ENCODE results near the gene ZNF518B.

Gene ZNF518B

DNA sequence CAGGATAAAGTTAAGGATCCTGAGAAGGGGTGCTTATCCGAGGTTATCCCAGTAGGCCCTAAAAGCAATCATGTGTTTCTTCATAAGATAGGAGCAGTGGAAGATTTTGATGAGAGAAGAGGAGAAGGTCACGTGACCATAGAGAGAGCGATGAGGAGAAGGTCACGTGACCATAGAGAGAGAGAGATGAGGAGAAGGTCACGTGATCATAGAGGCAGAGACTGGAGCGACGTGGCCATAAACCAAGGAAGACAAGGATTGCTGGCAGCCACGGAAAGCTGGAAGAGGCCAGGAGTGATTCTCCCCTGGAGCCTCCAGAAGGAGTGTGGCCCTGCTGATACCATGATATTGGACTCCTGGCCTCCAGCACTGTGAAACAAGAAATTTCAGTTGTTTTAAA, 38.4 kb upstream of the ZNF518B start:
- Histone ChIP-seq H3K9me3 (ENCODE audit: insufficient read depth, low read length) (no peaks in the 10 kb centered on the region), H3F3A (ENCODE audit: insufficient read depth) (no peaks in the 10 kb centered on the region), H3K79me2 (ENCODE audit: insufficient read depth, low read length) (no peaks in the 10 kb centered on the region), H3K36me3 (ENCODE audit: low read length) (no peaks in the 10 kb centered on the region), H3K27ac (ENCODE audit: low read depth, low read length) (no peak overlapping the region), H3K4me2 (ENCODE audit: low read depth, low read length, poor library complexity, severe bottlenecking) (no peak overlapping the region), H3K9ac (ENCODE audit: low read length) (no peak overlapping the region), H3K9me2 (replicated peaks; ENCODE audit: insufficient read depth, low read length) (no peaks in the 10 kb centered on the region), H2AFZ (ENCODE audit: low read depth, low read length, severe bottlenecking) (no peak overlapping the region), H4K20me1 (ENCODE audit: low read depth, low read length) (no peaks in the 10 kb centered on the region), H3K27me3 (ENCODE audit: low read length) (no peaks in the 10 kb centered on the region), H3K4me3 (ENCODE audit: insufficient read depth, low read length, poor library complexity, severe bottlenecking) (no peak overlapping the region)
- TF ChIP-seq, protein P1, sequence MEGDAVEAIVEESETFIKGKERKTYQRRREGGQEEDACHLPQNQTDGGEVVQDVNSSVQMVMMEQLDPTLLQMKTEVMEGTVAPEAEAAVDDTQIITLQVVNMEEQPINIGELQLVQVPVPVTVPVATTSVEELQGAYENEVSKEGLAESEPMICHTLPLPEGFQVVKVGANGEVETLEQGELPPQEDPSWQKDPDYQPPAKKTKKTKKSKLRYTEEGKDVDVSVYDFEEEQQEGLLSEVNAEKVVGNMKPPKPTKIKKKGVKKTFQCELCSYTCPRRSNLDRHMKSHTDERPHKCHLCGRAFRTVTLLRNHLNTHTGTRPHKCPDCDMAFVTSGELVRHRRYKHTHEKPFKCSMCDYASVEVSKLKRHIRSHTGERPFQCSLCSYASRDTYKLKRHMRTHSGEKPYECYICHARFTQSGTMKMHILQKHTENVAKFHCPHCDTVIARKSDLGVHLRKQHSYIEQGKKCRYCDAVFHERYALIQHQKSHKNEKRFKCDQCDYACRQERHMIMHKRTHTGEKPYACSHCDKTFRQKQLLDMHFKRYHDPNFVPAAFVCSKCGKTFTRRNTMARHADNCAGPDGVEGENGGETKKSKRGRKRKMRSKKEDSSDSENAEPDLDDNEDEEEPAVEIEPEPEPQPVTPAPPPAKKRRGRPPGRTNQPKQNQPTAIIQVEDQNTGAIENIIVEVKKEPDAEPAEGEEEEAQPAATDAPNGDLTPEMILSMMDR (IDR thresholded peaks at IDR 0.05; ENCODE audit: insufficient read depth, low read length, poor library complexity, severe bottlenecking): no peak
- no peak for TF ChIP-seq EZH2phosphoT487 (conservative IDR thresholded peaks at IDR 0.05; ENCODE audit: low read length)

DNA sequence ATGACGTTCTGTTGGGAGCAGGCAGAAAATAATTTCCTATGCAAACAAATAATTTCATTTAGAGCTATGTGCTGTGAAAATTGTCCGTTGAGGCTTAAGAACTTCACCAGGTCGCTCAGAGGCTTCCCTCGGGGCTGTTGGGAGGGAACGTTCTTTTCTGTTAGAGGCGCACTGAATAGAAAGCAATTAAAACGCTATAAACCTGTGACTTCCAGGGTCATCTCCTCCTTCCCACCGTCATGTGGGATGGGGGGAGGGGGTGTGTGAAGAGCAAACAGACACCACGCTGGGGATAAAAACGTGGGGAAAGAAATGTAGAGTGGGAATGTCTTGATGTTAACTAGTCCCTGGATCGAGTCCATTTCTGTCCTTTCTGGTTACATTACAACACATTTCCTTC, 35.2 kb upstream of the ZNF518B start:
- H3K79me2 ChIP-seq (ENCODE audit: insufficient read depth, low read length): no peaks in the 10 kb centered on the region
- H3K4me2 ChIP-seq (ENCODE audit: low read depth, low read length, poor library complexity, severe bottlenecking): no peak overlapping the region
- no peaks in the 10 kb centered on the region for H3F3A ChIP-seq (ENCODE audit: insufficient read depth)
- H3K9me2 ChIP-seq (replicated peaks; ENCODE audit: insufficient read depth, low read length): no peaks in the 10 kb centered on the region
- no peaks in the 10 kb centered on the region for H3K36me3 ChIP-seq (ENCODE audit: low read length)
- H3K9me3 ChIP-seq (ENCODE audit: insufficient read depth, low read length): no peaks in the 10 kb centered on the region
- H4K20me1 ChIP-seq (ENCODE audit: low read depth, low read length): no peaks in the 10 kb centered on the region
- no peak overlapping the region for H3K27ac ChIP-seq (ENCODE audit: low read depth, low read length)
- no peak overlapping the region for H3K9ac ChIP-seq (ENCODE audit: low read length)
- H3K4me3 ChIP-seq (ENCODE audit: insufficient read depth, low read length, poor library complexity, severe bottlenecking): no peak overlapping the region
- H2AFZ ChIP-seq (ENCODE audit: low read depth, low read length, severe bottlenecking): no peak overlapping the region
- no peaks in the 10 kb centered on the region for H3K27me3 ChIP-seq (ENCODE audit: low read length)
- TF ChIP-seq EZH2phosphoT487 (conservative IDR thresholded peaks at IDR 0.05; ENCODE audit: low read length): no peak
- TF ChIP-seq, protein P1 (IDR thresholded peaks at IDR 0.05; ENCODE audit: insufficient read depth, low read length, poor library complexity, severe bottlenecking): no peak

DNA sequence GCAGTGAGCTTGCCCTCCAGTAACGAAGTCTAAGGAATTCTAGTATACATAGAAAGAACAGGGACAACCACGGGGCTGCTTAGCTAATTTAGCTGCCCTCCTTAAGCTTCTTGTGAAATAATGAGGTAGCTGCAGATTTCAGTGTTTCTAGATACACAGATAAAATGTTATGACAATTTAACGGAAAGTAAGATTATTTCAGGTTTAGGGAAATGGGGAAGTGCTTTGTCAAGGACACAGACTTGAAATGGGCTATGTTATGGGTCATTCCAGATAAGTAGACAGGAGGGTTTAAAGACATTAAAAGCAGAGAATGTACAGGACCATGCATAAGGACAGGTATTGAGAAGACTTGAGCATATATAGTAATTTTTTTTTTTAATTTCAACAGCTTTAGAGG, 34.2 kb upstream of the ZNF518B start:
- H3K9me2 ChIP-seq (replicated peaks; ENCODE audit: insufficient read depth, low read length): no peaks in the 10 kb centered on the region
- no peak overlapping the region for H3K27ac ChIP-seq (ENCODE audit: low read depth, low read length)
- H3K4me2 ChIP-seq (ENCODE audit: low read depth, low read length, poor library complexity, severe bottlenecking): no peak overlapping the region
- no peaks in the 10 kb centered on the region for H3K9me3 ChIP-seq (ENCODE audit: insufficient read depth, low read length)
- H3K4me3 ChIP-seq (ENCODE audit: insufficient read depth, low read length, poor library complexity, severe bottlenecking): no peak overlapping the region
- no peak overlapping the region for H3K9ac ChIP-seq (ENCODE audit: low read length)
- no peaks in the 10 kb centered on the region for H3F3A ChIP-seq (ENCODE audit: insufficient read depth)
- H3K27me3 ChIP-seq (ENCODE audit: low read length): no peaks in the 10 kb centered on the region
- H3K36me3 ChIP-seq (ENCODE audit: low read length): no peaks in the 10 kb centered on the region
- no peak overlapping the region for H2AFZ ChIP-seq (ENCODE audit: low read depth, low read length, severe bottlenecking)
- H3K79me2 ChIP-seq (ENCODE audit: insufficient read depth, low read length): no peaks in the 10 kb centered on the region
- TF ChIP-seq EZH2phosphoT487 (conservative IDR thresholded peaks at IDR 0.05; ENCODE audit: low read length): no peak
- TF ChIP-seq, protein P1 (IDR thresholded peaks at IDR 0.05; ENCODE audit: insufficient read depth, low read length, poor library complexity, severe bottlenecking): no peak
- H4K20me1 ChIP-seq (ENCODE audit: low read depth, low read length): no peaks in the 10 kb centered on the region

Measured in SU-DHL-6 (cell line).